ENCODE results near the gene CDH23. TPM values are rescaled to one million over a fixed set of nuclear protein-coding genes. Genes with fewer than 3 reads are reported as not detected.

The CDH23 gene
- total RNA-seq, 1 donor from 2014 or later, result not detected

DNA sequence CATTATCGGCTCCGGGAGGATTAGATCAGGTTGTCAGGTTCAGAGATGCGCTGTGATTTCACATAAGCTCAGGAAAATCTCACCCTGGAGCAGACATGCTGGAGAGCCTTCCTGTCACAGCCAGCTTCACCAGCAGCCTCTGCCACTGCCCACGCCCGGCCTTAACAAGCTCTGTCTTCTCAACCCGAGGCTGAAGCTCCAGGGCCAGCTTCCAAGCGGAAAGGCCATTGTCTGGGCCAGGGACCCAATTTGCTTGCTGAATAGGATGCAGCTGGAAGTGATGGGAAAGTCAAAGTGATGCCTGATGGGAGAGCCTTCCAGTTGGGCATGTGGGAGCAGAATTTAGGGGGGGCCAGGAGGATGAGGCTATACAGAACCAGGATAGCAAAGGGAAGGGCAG, 286.6 kb downstream of the CDH23 start:
- no peak overlapping the region for H3K27ac Mint-ChIP-seq (ENCODE audit: unreplicated experiment)
- TF ChIP-seq, protein P1, sequence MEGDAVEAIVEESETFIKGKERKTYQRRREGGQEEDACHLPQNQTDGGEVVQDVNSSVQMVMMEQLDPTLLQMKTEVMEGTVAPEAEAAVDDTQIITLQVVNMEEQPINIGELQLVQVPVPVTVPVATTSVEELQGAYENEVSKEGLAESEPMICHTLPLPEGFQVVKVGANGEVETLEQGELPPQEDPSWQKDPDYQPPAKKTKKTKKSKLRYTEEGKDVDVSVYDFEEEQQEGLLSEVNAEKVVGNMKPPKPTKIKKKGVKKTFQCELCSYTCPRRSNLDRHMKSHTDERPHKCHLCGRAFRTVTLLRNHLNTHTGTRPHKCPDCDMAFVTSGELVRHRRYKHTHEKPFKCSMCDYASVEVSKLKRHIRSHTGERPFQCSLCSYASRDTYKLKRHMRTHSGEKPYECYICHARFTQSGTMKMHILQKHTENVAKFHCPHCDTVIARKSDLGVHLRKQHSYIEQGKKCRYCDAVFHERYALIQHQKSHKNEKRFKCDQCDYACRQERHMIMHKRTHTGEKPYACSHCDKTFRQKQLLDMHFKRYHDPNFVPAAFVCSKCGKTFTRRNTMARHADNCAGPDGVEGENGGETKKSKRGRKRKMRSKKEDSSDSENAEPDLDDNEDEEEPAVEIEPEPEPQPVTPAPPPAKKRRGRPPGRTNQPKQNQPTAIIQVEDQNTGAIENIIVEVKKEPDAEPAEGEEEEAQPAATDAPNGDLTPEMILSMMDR (IDR thresholded peaks at IDR 0.05), result no peak
- peaks cover 52% of the 10 kb centered on the region for H3K27me3 Mint-ChIP-seq (ENCODE audit: low read depth)
- H3K4me3 Mint-ChIP-seq (ENCODE audit: unreplicated experiment), result no peak overlapping the region
- H3K9me3 Mint-ChIP-seq (ENCODE audit: low read depth), result peaks cover 3% of the 10 kb centered on the region
- H3K36me3 Mint-ChIP-seq (ENCODE audit: low read depth), result peaks cover 4% of the 10 kb centered on the region
- no peak for DNase-seq (ENCODE audit: low spot score)
- H3K4me1 Mint-ChIP-seq (ENCODE audit: low read depth), result no peaks in the 10 kb centered on the region

DNA sequence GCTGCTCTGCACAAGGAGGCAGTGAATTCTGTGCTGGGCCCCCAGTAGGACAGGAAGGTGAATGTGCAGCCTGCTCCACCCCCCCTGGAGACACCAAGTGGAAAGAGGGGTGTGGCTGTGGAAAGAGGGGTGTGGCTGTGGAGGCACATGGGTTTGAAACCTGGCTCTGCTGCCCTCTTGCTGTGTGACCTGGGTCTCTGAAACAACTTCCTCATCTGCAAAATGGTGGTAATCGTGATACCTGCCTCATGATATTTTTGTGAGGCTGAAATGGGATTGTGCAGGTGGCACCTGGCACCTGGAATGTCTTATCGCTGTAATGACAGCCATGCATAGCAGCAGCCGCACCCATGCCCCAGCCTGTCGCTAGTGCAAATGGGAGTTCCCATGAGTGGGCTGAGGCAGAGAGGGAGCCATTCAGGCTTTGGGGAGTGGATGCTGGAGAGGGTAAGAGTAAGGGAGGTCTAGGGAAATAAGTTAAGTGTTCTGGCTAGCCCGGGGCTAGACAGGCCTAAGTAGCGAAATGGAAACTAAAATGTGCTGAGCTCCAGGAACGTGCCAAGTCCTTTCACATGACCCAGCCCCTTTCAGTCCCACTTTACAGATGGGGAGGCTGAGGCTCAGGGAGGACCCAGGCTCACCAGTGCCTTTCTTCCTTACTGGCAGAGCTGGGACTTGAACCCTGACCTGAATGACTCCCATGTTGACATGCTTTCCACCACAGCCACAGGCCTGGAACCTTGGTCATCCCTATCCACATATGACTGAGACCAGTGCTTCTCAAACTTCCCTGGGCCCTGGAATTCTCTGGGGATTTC, 287.8 kb downstream of the CDH23 start:
- Mint-ChIP-seq H3K4me3 (ENCODE audit: unreplicated experiment) (no peak overlapping the region), H3K9me3 (ENCODE audit: low read depth) (peaks cover 4% of the 10 kb centered on the region), H3K27me3 (ENCODE audit: low read depth) (peaks cover 50% of the 10 kb centered on the region), H3K4me1 (ENCODE audit: low read depth) (no peaks in the 10 kb centered on the region), H3K27ac (ENCODE audit: unreplicated experiment) (no peak overlapping the region), H3K36me3 (ENCODE audit: low read depth) (peaks cover 4% of the 10 kb centered on the region)
- TF ChIP-seq, protein P1 (IDR thresholded peaks at IDR 0.05), result no peak
- no peak for DNase-seq (ENCODE audit: low spot score)

DNA sequence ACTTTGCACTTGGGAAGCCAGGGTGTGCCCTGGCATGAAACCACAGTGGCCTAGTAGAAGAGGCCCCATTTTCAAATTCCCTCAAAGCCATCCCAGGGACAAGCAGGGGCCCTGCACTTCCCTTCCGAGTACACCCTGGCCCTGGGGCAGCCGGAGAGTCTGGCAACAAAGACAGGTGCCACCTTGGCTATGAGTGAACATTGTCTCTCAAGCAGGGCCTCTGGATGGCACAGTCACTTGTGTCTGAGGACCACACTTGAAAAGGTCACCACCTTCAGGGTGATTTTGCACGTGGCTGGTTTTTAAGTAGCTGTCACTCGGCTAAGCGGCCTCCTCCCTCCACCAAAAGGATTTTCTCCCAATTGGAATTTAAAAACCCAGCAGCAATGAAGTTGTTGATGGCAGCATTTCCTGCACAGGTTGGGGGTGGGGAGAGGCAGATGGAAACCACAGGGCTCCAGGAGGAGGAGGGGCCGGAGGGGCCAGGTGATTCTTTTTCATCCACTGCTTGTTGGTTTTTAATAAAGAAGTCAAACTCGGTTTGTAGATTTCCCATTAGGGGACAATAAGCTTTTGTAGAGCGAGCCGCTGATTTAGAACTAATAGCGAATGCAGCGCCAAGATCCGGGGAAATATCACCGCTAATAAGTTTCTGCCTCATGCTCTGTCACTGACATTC, 289.0 kb downstream of the CDH23 start:
- peaks cover 42% of the 10 kb centered on the region for H3K27me3 Mint-ChIP-seq (ENCODE audit: low read depth)
- no peak overlapping the region for H3K4me3 Mint-ChIP-seq (ENCODE audit: unreplicated experiment)
- peaks cover 4% of the 10 kb centered on the region for H3K9me3 Mint-ChIP-seq (ENCODE audit: low read depth)
- no peaks in the 10 kb centered on the region for H3K4me1 Mint-ChIP-seq (ENCODE audit: low read depth)
- TF ChIP-seq, protein P1 (IDR thresholded peaks at IDR 0.05), result no peak
- no peak overlapping the region for H3K27ac Mint-ChIP-seq (ENCODE audit: unreplicated experiment)
- no peak for DNase-seq (ENCODE audit: low spot score)
- H3K36me3 Mint-ChIP-seq (ENCODE audit: low read depth), result peaks cover 4% of the 10 kb centered on the region

DNA sequence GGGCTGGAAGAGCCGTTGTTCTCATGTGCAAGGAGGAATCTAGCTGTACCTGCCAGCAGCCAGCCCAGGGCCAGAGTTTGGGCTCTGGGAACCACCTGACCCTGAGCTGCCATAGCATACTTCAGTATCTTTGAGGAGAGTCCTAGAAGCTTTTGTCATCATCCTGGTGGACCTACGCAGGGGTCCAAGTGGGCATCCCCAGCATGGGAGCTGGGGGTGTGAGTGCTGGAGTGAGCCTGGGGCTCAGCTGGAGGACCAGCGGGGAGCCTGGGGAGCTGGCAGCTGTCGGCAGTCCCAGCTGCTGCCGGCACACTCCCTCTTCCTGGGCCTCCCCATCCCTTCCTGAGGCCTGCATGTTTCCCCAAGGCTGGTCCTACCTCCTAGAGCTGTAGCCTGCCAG, 290.4 kb downstream of the CDH23 start:
- Mint-ChIP-seq H3K9me3 (ENCODE audit: low read depth) (peaks cover 4% of the 10 kb centered on the region), H3K27ac (ENCODE audit: unreplicated experiment) (no peak overlapping the region), H3K27me3 (ENCODE audit: low read depth) (peaks cover 34% of the 10 kb centered on the region), H3K36me3 (ENCODE audit: low read depth) (peaks cover 4% of the 10 kb centered on the region), H3K4me3 (ENCODE audit: unreplicated experiment) (no peak overlapping the region), H3K4me1 (ENCODE audit: low read depth) (no peaks in the 10 kb centered on the region)
- DNase-seq (ENCODE audit: low spot score), result no peak
- TF ChIP-seq, protein P1 (IDR thresholded peaks at IDR 0.05), result no peak

DNA sequence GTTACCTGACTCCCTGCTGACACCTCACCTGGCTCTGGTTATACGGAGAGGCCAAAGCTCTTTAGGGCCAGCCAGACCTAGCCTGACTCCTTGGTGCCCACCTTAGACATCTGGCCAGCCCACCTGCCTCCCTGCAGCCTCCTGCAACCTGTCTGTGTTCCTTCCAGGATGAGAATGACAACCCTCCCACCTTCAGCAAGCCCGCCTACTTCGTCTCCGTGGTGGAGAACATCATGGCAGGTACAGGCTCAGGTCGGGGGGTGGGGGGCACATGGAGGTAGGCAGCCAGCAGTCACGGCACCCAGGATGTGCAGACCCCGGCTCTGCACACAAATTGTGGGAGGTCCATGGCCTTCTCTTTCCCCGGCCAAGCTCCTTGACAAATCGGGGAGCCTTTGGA, 290.8 kb downstream of the CDH23 start:
- TF ChIP-seq, protein P1 (IDR thresholded peaks at IDR 0.05), result no peak
- Mint-ChIP-seq H3K4me1 (ENCODE audit: low read depth) (no peaks in the 10 kb centered on the region), H3K27ac (ENCODE audit: unreplicated experiment) (no peak overlapping the region), H3K4me3 (ENCODE audit: unreplicated experiment) (no peak overlapping the region), H3K36me3 (ENCODE audit: low read depth) (peaks cover 4% of the 10 kb centered on the region), H3K9me3 (ENCODE audit: low read depth) (peaks cover 4% of the 10 kb centered on the region), H3K27me3 (ENCODE audit: low read depth) (peaks cover 32% of the 10 kb centered on the region)
- DNase-seq (ENCODE audit: low spot score), result no peak
